Spleen (tissue), 11 donors: ENCODE measurements around the gene XIRP2. TPM values are rescaled to one million over a fixed set of nuclear protein-coding genes. Genes with fewer than 3 reads are reported as not detected.

ENCODE experiments used
- DNase-seq: peaks from one replicate; pipeline ENCODE4 v3.0.0-alpha.2; 2020
- H3K27ac ChIP-seq, 8 donors: fragments of 200-600 bp; sonication (generic) in 7 of 8; 1 replicate in 4 of 8; 2 replicates in 4 of 8; pipeline versions ENCODE4 v1.5.0 to v1.8.0; 2016 to 2021; ENCODE audit warnings: inconsistent platforms in 4 of 8, mild to moderate bottlenecking in 4 of 8, moderate library complexity in 1 of 8
- H3K27me3 ChIP-seq, 7 donors: fragments of 200-600 bp; sonication (generic) in 6 of 7; replicated peaks in 1 of 7; 1 replicate in 4 of 7; 2 replicates in 3 of 7; pipeline versions ENCODE4 v1.5.0 to v1.8.0; 2016 to 2021; ENCODE audit warnings: inconsistent platforms in 3 of 7, mild to moderate bottlenecking in 1 of 7
- H3K36me3 ChIP-seq, 6 donors: fragments of 200-600 bp; sonication (generic) in 5 of 6; 1 replicate in 4 of 6; 2 replicates in 2 of 6; pipeline versions ENCODE4 v1.5.0 to v1.8.0; 2016 to 2021; ENCODE audit warnings: inconsistent platforms in 2 of 6
- H3K4me1 ChIP-seq, 6 donors: fragments of 200-600 bp; sonication (generic) in 5 of 6; 1 replicate in 3 of 6; 2 replicates in 3 of 6; pipeline versions ENCODE4 v1.5.0 to v1.8.0; 2016 to 2021; ENCODE audit warnings: inconsistent platforms in 3 of 6
- H3K4me3 ChIP-seq, 8 donors: fragments of 200-600 bp; sonication (generic) in 7 of 8; 1 replicate in 4 of 8; 2 replicates in 4 of 8; pipeline versions ENCODE4 v1.5.0 to v1.8.0; 2016 to 2021; ENCODE audit warnings: inconsistent platforms in 4 of 8, mild to moderate bottlenecking in 4 of 8, moderate library complexity in 2 of 8
- H3K9me3 ChIP-seq, 8 donors: fragments of 200-600 bp; sonication (generic) in 7 of 8; 1 replicate in 4 of 8; 2 replicates in 4 of 8; pipeline versions ENCODE4 v1.5.0 to v1.8.0; 2016 to 2021; ENCODE audit warnings: inconsistent platforms in 4 of 8
- CTCF ChIP-seq, 11 experiments: fragments of 200-600 bp in 7 of 11; fragments of 450-650 bp in 4 of 11; sonication (generic) in 4 of 11; IDR thresholded peaks in 8 of 11; conservative IDR thresholded peaks in 3 of 11; 1 replicate in 7 of 11; 2 replicates in 4 of 11; pipeline versions ENCODE4 v1.4.0 to v1.8.0; 2016 to 2021; ENCODE audit warnings: antibody characterized with exemption in 11 of 11, inconsistent platforms in 4 of 11, mild to moderate bottlenecking in 1 of 11
- POLR2A ChIP-seq, 3 donors: fragments of 450-650 bp; IDR thresholded peaks; one replicate each; pipeline ENCODE4 v1.5.1; 2017; ENCODE audit warnings: antibody characterized with exemption in 3 of 3, mild to moderate bottlenecking in 1 of 3
- POLR2AphosphoS5 ChIP-seq, 3 donors: sonication (generic); formaldehyde crosslinking; IDR thresholded peaks; one replicate each; pipeline ENCODE4 v1.5.1; 2017; ENCODE audit warnings: antibody characterized with exemption in 3 of 3
- WGBS, 5 donors: extraction: QIAGEN DNeasy Blood & Tissue Kit in 3 of 5; methylation state at CpG; one replicate each; pipeline versions ENCODE4 v1.1.5 to v1.1.7; 2013 to 2018; 5-methylcytosine and 5-hydroxymethylcytosine counted together
- intact Hi-C: fragments of 100-400 bp; cut with DNase I; formaldehyde crosslinking; loops from one replicate; pipeline ENCODE4 v1.15.0; 2023; ENCODE audit warnings: low total_unique reads
- polyA plus RNA-seq, 3 donors: library from polyadenylated mRNA; stranded (reverse); fragments of 200-250 nt; gene quantifications; one replicate each; pipeline ENCODE4 v1.2.1, GENCODE V29; 2013
- total RNA-seq, 7 donors: library from RNA; depleted of rRNA in 3 of 7; stranded (reverse); fragments of >200 nt in 3 of 7; fragmentation: NEBNext Ultra II Directional in 4 of 7; extraction: Animal tissue kit (Norgen Biotek cat#: 25700) in 4 of 7; gene quantifications; one replicate each; pipeline versions ENCODE4 v1.1.0 to v1.2.1, GENCODE V29; 2016 to 2021
- donor health status: healthy with polysubstance abuse.
- donor health status: DM: no; HTN: no; CAD: no; lungs with moderate emphysema.
- donor health status: DM: no; HTN: no; CAD: no.
- donor health status: Bipolar disorder and iron deficiency.
- donor health status: healthy.
- donor health status: DM: no; HTN: no; CAD: no.
- donor health status: DM: yes; HTN: yes; CAD: no.

Gene XIRP2
- total and polyA plus RNA-seq, 10 donors: 0.10 to 3.2 (median 0.47) TPM

- H3K27me3 ChIP-seq: peaks cover 0 to 57% (median 13%) of the 10 kb centered on the region in 7 donors
- no peak for DNase-seq
- H3K4me1 ChIP-seq: peaks cover 5 to 23% (median 19%) of the 10 kb centered on the region in 6 donors
- no peak overlapping the region for H3K4me3 ChIP-seq
- no peaks in the 10 kb centered on the region for H3K9me3 ChIP-seq
- H3K27ac ChIP-seq: no peak overlapping the region
- H3K36me3 ChIP-seq: no peaks in the 10 kb centered on the region
- intact Hi-C loops: no loop called here
- WGBS, 5 donors: 20 to 74% (median 59%) methylated on average over 1 of the region's 1 CpG
- TF ChIP-seq CTCF (IDR thresholded peaks at IDR 0.05 in 8 of 11, conservative IDR thresholded peaks at IDR 0.05 in 3 of 11) (no peak), POLR2AphosphoS5 (IDR thresholded peaks at IDR 0.05) (no peak), POLR2A (IDR thresholded peaks at IDR 0.05) (no peak)
Measured at GRCh38 chr2:167298017-167298416, 409.7 kb downstream of the XIRP2 start.
